ENCODE results near the gene NQO2. TPM values are rescaled to one million over a fixed set of nuclear protein-coding genes. Genes with fewer than 3 reads are reported as not detected.

The NQO2 gene
- total and polyA plus RNA-seq, 10 of the 15 experiments (the other 5 are each of a cell fraction or from before 2014, with no cell fraction given) = 0.55 to 2.6 (median 0.80) TPM

DNA sequence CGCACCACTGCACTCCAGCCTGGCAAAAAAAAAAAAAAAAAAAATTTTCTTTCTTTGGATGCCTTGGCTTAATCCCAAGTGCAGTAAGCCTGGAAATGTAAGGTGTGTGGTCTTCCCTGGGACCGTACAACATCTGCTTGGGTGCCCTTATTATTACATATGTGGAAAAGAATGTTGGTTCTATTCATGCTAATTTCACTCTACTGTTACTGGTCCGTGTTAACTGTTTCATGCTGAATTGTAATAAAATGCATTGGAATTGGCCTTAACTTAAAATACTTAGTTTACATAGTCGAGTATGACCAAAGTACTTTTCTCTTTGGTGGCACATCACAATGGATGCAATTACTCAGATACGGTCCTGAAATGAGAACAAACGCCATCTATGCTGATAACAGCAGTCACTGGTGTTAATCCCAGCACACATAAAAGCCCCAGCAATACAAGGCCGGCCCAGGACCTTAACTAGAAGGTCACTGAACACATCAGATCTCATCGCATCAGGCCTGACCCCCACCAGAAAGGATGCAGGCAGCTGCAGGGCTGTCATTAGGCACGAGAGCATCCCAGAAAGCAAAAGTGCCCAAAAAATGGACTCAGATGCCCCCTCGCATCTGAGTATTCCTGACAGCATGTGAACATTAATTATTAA is 29.5 kb upstream of the NQO2 start (continued):
- TF ChIP-seq BCLAF1 (IDR thresholded peaks at IDR 0.05) (no peak), CEBPB (IDR thresholded peaks at IDR 0.05; ENCODE audit: borderline replicate concordance in 1 of 2, low read depth in 2 of 2, low read length in 2 of 2) (no peak), TCF3 (IDR thresholded peaks at IDR 0.05; ENCODE audit: borderline replicate concordance, insufficient read depth, low read depth, low read length) (no peak), BCL11A (IDR thresholded peaks at IDR 0.05; ENCODE audit: low read depth, low read length) (no peak), BHLHE40 (IDR thresholded peaks at IDR 0.05; ENCODE audit: borderline replicate concordance in 1 of 2, low read depth in 2 of 2, low read length in 1 of 2) (no peak), NFYA (IDR thresholded peaks at IDR 0.05; ENCODE audit: borderline replicate concordance, low read depth, low read length) (no peak), NR2C1 (IDR thresholded peaks at IDR 0.05) (no peak)

GRCh38 chr6:2970753-2971419 is 28.8 kb upstream of the NQO2 start:
- FAIRE-seq = no peak

More at GRCh38 chr6:2970753-2971419, 28.8 kb upstream of the NQO2 start:
- ChIA-PET RAD21 (ENCODE audit: unreplicated experiment) (no interaction called here), POLR2A (no interaction called here), SMC1A (ENCODE audit: uncharacterized antibody, unreplicated experiment) (interaction anchor here (0.6 kb wide), 1 partner anchor 150 kb away, joined by 3 read pairs; no protein-coding TSS in a partner anchor), CTCF (no interaction called here)
- DNase-seq (ENCODE audit: low read depth, low spot score) = no peak
- no peak overlapping the region for H3K27ac ChIP-seq (ENCODE audit: control insufficient read depth, insufficient read depth)
- 3% methylated on average over 42 of the region's 80 CpGs for WGBS (ENCODE audit: insufficient coverage, insufficient replicate concordance, low lambda C conversion rate, missing lambda C conversion rate)
- peaks cover 1% of the 10 kb centered on the region for H3K9me3 ChIP-seq (replicated peaks; ENCODE audit: control insufficient read depth, insufficient read depth, low read length)
- H3K27me3 ChIP-seq (replicated peaks in 1 of 2; ENCODE audit: control insufficient read depth in 2 of 2, insufficient read depth in 2 of 2, low read length in 1 of 2) = peaks cover 3 to 17% of the 10 kb centered on the region in 2 experiments
- no peak overlapping the region for H3K9ac ChIP-seq (ENCODE audit: control insufficient read depth, insufficient read depth, low read length)
- H2AFZ ChIP-seq (ENCODE audit: control insufficient read depth, low read depth, low read length) = no peak overlapping the region; the same call in 1 of the 2 replicates
- in situ Hi-C loops (cut with MboI) (no loop called here), intact Hi-C loops (cut with micrococcal nuclease; ENCODE audit: unreplicated experiment) (no loop called here)
- no peaks in the 10 kb centered on the region for H3K4me1 ChIP-seq (ENCODE audit: control insufficient read depth, insufficient read depth, low read length)
- BruUV-seq (replicated peaks) = no TSS peak
- no peaks in the 10 kb centered on the region for H4K20me1 ChIP-seq (ENCODE audit: control insufficient read depth, insufficient read depth)
- ATAC-seq = no peak
- no peak overlapping the region for H3K4me3 ChIP-seq
- 0 out of 2 replicates have a peak, but pooled peaks have one; percentile 31 for TF ChIP-seq EZH2 (IDR thresholded peaks at IDR 0.05; ENCODE audit: borderline replicate concordance, control insufficient read depth, low read depth, low read length)
- TF ChIP-seq, protein P1, sequence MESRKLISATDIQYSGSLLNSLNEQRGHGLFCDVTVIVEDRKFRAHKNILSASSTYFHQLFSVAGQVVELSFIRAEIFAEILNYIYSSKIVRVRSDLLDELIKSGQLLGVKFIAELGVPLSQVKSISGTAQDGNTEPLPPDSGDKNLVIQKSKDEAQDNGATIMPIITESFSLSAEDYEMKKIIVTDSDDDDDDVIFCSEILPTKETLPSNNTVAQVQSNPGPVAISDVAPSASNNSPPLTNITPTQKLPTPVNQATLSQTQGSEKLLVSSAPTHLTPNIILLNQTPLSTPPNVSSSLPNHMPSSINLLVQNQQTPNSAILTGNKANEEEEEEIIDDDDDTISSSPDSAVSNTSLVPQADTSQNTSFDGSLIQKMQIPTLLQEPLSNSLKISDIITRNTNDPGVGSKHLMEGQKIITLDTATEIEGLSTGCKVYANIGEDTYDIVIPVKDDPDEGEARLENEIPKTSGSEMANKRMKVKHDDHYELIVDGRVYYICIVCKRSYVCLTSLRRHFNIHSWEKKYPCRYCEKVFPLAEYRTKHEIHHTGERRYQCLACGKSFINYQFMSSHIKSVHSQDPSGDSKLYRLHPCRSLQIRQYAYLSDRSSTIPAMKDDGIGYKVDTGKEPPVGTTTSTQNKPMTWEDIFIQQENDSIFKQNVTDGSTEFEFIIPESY (IDR thresholded peaks at IDR 0.05) = no peak
- no peaks in the 10 kb centered on the region for H3K36me3 ChIP-seq (ENCODE audit: control insufficient read depth in 2 of 2, insufficient read depth in 2 of 2, low read length in 1 of 2)
- H3K79me2 ChIP-seq (ENCODE audit: control insufficient read depth, insufficient read depth, low read length) = no peaks in the 10 kb centered on the region
- H3K4me2 ChIP-seq (ENCODE audit: control insufficient read depth, insufficient read depth) = peak overlapping the region; percentile 35; the same call in 1 of the 2 replicates
